GM12892 (cell line): ENCODE results near the gene NUFIP1.
A peak's percentile ranks its signal among the peaks of the same experiment; 100 is the strongest.

Source experiments
- POLR2A ChIP-seq: IDR thresholded peaks from 2 replicates; pipeline ENCODE4 v1.6.1; 2011; ENCODE audit warnings: low read depth, low read length, control low read depth
- TAF1 ChIP-seq: IDR thresholded peaks from 2 replicates; pipeline ENCODE4 v1.6.1; 2011; ENCODE audit warnings: low read depth, mild to moderate bottlenecking, control low read depth, low read length, borderline replicate concordance

- no peak for TF ChIP-seq TAF1
- peak; percentile 58; the same call in 1 of the 2 replicates for TF ChIP-seq POLR2A
Observed at GRCh38 chr13:44918326-44919103, 70.8 kb downstream of the NUFIP1 start.
